ENCODE measurements around the gene ZSCAN31.
"Not testable (repeated sequence)": the region's sequence is repeated elsewhere in the genome, so short reads cannot be mapped to it uniquely, and the experiment has no call there.

The ZSCAN31 gene

GRCh38 chr6:28312939-28313338 is 23.0 kb downstream of the ZSCAN31 start:
- no peak for DNase-seq

DNA sequence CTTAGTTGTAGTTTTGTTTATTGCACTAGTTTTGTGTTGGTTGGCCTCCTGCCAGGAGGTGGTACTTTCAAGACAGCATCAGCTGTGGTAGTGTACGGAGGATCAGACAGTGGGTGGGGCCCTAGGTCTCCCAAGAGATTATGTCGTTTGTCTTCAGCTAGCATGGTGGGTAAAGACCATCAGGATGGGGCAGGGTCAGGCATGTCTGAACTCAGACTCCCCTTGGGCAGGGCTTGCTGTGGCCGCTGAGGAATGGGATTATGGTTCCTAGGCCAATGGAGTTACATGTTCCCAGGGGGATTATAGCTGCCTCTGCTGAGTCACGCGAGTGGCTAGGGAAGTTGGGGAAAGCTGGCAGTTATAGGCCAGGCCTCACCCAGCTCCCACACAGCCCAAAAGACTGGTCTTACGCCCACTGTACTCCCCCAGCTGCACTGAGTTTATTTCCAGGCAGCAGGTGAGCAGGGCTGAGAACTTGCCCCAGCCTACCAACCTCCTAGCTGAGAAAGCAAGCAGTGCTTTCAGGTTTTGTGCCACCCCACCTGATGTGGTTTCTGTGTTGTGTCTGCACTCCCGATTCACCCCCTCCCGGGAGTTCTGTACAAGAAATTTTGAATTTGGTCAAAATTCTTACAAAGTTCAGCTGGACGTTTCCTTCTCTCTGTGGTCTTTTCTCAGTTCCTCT is 24.7 kb downstream of the ZSCAN31 start:
- no peak for DNase-seq

GRCh38 chr6:28306363-28306762 is 29.6 kb downstream of the ZSCAN31 start:
- DNase-seq = not testable (repeated sequence)

GRCh38 chr6:28303570-28303969 is 32.4 kb downstream of the ZSCAN31 start:
- DNase-seq = peak; percentile 6

DNA sequence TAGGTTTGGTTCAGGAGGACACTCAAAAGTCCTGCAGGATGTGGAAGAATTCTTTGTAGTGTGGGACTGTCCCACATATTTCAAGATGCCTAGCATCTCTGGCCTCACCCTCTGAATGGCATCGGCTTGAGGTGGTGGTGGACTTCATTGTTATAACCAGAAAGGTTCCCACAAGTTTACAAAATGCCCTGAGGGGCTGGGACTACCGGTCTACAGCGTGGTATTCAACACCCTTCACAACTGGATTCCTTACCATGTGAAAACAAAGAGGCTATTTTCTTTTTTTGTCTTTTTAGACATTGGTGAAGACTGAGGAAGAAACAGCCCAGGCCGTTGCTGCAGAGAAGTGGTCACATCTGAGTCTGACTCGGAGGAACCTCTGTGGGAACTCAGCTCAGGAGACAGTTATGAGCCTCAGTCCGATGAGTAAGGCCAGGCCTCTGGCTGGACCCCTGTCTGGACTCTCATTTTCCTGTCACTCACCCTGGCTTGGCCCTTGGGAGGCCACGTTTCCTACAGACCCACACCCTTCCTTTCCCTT is 39.4 kb downstream of the ZSCAN31 start:
- no peak for DNase-seq

DNA sequence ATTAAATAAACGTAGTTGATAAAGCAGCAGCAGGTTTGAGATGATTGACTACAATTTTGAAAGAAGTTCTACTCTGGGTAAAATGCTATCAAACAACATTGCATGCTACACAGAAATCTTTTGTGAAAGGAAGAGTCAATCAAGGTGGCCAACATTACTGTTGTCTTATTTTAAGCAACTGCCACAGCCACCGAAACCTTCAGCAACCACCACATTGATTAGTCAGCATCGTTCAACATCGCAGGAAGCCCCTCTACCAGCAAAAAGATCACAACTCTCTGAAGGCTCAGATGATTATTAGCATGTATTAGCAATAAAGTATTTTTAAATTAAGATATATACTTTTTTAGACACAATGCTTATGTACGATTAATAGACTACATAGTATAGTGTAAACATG is 40.6 kb downstream of the ZSCAN31 start:
- DNase-seq = no peak

- DNase-seq = no peak
Measured at GRCh38 chr6:28291573-28291972, 44.4 kb downstream of the ZSCAN31 start.

DNA sequence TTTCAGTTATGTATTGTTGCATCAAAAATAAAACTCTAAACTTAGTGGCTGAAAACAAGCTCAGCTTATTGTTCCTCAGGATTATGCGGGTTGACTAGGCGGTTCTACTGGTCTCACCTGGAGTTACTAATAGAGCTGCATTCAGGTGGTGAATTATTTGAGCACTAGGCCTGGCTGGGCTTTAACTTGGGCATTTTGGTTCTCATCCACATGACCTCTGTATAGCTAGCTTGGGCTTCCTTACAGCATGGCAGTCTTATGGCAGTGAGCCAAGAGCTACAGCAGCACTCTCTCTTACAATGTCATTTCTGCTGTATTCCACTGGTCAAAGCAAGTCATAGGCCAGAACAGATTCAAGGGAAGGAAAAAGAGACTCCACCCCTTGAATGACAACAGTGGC is 53.0 kb downstream of the ZSCAN31 start:
- DNase-seq = no peak

GRCh38 chr6:28281288-28282064 is 54.5 kb downstream of the ZSCAN31 start, which contains the start of gene PGBD1:
Gene PGBD1, plus strand, starts transcription at chr6:28281572. Its CDS starts 2,242 bp downstream, at chr6:28283814.
- DNase-seq = peak; percentile 39

- DNase-seq = no peak
Measured at GRCh38 chr6:28280595-28281287, 55.2 kb downstream of the ZSCAN31 start.

DNA sequence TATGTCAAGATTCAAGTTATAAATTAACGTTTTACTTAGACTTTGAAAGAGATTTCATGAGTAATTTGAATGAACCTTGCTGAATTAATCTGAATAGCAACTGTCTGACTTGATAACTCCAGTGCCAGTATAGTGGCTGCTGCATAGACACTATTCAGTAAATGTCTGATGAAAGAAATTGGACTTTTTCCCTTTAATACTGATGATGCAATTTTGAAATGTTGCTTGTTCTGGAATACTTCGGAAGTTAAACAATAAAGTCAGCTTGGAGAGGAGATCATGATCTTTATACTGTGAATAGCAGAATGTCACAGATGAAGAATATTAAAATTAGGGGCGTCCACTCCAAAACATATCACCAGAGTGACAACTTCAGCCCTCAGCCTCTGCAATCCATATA is 58.2 kb downstream of the ZSCAN31 start:
- no peak for DNase-seq

DNA sequence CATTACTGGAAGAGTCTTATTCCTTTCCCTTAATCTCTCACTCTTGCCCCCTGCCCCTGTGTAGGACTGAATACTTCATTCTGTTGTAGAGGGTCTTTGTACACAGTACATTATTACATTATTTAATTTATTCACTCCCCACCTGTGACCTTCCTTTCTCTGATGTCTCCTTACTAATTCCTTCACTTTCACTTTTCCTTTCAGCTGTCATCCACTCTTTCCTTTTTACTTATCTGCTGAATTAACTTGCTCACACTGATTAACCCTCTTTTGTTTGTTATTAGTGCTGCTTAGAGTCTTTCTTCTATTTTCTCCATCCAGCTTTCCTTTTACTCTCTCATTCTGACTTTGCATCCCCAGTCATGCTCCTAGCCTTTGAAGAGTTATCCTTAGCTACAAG is 61.1 kb downstream of the ZSCAN31 start:
- DNase-seq = no peak

Data from CD4-positive, alpha-beta T cell treated with Interleukin-12 subunit alpha and Interleukin-12 subunit beta, for 1 hour (primary cell).